ENCODE measurements around the gene GOLGA8B.
"Not testable (repeated sequence)": the region's sequence is repeated elsewhere in the genome, so short reads cannot be mapped to it uniquely, and the experiment has no call there.

The GOLGA8B gene

GRCh38 chr15:34583399-34584329 is at the start of gene GOLGA8B:
TSS of gene GOLGA8B (minus strand) at chr15:34583651. CDS start at chr15:34535912, 47,739 bp downstream.
- DNase-seq (ENCODE audit: low read depth), result peak; percentile 68

DNA sequence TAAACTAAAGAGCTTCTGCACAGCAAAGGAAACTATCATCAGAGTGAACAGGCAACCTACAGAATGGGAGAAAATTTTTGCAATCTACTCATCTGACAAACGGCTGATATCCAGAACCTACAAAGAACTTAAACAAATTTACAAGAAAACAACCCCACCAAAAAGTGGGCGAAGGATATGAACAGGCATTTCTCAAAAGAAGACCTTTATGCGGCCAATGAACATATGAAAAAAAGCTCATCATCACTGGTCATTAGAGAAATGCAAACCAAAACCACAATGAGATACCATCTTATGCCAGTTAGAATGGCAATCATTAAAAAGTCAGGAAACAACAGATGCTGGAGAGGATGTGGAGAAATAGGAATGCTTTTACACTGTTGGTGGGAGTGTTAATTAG is 49.7 kb upstream of the GOLGA8B start:
- not testable (repeated sequence) for DNase-seq (ENCODE audit: low read depth)

DNA sequence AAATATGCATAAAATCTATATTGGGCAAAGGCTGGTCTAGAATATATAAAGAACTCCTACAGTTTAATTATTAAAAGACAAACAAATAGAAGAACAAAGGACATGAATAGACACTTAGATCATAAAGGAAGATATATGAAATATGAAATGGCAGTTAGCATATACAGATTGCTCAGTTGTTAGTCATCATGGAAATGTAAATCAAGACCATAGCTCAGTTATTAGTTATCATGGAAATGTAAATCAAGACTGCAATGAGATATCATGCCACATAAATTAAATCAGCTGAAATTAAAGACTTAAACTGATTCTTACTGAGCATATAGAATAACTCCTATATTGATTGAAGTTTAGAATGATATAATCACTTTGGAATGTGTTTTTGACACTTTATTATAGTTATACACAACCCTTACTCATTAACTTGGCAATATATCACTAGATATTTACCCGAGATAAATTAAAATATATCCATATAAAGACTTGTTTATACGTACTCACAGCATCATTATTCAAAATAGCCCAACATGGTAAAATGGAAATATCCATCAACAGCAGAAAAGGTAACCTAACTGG is 45.2 kb upstream of the GOLGA8B start:
- no peak for DNase-seq (ENCODE audit: low read depth)

DNA sequence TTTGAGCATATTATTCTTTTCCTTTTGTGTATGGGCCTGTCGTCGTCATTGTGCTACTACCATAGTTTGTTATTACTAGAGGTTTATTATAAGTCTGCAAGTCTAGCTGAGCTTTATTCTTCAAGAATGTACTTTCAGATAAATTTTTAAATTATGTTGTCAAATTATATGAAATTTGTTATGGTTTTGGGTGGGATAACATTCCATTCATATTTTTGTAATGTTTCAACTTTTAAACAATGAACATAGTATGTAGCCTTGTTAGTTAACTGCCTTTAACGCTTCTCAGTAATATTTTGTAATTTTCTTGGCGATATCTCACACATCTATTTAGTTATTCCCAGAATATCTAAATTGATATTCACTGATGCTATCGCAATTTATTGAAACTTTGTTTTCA is 41.6 kb upstream of the GOLGA8B start:
- DNase-seq (ENCODE audit: low read depth), result no peak

DNA sequence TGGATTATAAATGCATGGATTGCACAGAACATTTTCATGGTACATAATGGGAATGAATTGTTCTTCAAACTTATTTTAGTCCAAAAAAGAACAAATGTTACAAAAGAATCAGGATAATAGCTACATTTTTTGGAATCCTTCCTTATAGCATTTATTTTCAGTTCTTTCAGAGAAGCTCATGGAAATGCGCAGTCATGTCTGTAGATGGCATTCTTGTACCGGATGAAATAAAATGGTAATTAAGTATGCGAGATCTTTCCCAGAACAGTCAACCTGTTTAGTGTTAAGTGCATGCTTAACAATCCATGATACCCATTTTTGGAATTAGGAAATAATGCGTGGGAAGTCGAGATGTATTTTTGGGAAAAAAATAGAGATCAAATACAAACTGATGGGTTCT is 38.2 kb upstream of the GOLGA8B start:
- no peak for DNase-seq (ENCODE audit: low read depth)

GRCh38 chr15:34620814-34621213 is 37.4 kb upstream of the GOLGA8B start:
- no peak for DNase-seq (ENCODE audit: low read depth)

DNA sequence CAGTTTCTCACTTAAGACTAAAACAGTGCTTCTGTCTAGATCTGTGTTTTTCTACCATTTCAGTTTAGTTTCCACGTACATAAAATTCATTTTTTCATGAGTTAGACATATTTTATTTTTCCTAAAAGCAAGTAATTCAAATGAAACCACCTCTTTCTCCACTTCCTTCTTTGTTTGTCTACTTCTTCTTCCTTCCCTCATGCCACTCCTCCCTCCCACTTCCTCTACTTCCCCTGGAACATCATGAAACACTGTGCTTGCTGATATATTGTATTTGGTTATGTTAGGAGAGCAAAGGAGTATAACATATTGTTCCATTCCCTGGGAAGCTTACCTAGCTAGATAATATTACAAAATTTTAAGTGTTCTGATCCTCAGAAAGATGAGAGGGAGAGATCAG is 36.7 kb upstream of the GOLGA8B start:
- no peak for DNase-seq (ENCODE audit: low read depth)

- no peak for DNase-seq (ENCODE audit: low read depth)
These were observed 35.7 kb upstream of the GOLGA8B start for GRCh38 chr15:34619151-34619550.

GRCh38 chr15:34618073-34618472 is 34.6 kb upstream of the GOLGA8B start:
- no peak for DNase-seq (ENCODE audit: low read depth)

DNA sequence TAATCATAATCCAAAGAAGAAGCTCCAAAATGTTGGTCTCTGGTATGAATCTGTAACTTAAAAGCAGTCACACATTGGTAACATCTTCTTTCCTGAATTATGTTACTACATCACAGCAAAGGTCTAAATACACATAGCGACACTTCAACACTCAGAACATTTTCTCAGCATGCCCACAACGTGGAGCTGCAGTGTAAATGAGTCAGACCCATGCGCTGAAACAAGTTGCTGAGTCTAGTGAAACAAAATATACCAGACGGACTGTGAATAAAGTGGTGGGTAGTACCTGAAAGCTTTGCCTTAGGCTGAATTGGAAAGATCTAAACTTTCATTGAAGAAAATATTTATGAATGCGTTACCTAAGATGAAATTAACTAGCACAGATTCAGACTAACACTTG is 33.2 kb upstream of the GOLGA8B start:
- no peak for DNase-seq (ENCODE audit: low read depth)

GRCh38 chr15:34613997-34614396 is 30.5 kb upstream of the GOLGA8B start:
- DNase-seq (ENCODE audit: low read depth), result no peak

GRCh38 chr15:34613301-34613700 is 29.9 kb upstream of the GOLGA8B start:
- no peak for DNase-seq (ENCODE audit: low read depth)

- no peak for DNase-seq (ENCODE audit: low read depth)
These were observed 26.9 kb upstream of the GOLGA8B start for GRCh38 chr15:34610354-34610753.

DNA sequence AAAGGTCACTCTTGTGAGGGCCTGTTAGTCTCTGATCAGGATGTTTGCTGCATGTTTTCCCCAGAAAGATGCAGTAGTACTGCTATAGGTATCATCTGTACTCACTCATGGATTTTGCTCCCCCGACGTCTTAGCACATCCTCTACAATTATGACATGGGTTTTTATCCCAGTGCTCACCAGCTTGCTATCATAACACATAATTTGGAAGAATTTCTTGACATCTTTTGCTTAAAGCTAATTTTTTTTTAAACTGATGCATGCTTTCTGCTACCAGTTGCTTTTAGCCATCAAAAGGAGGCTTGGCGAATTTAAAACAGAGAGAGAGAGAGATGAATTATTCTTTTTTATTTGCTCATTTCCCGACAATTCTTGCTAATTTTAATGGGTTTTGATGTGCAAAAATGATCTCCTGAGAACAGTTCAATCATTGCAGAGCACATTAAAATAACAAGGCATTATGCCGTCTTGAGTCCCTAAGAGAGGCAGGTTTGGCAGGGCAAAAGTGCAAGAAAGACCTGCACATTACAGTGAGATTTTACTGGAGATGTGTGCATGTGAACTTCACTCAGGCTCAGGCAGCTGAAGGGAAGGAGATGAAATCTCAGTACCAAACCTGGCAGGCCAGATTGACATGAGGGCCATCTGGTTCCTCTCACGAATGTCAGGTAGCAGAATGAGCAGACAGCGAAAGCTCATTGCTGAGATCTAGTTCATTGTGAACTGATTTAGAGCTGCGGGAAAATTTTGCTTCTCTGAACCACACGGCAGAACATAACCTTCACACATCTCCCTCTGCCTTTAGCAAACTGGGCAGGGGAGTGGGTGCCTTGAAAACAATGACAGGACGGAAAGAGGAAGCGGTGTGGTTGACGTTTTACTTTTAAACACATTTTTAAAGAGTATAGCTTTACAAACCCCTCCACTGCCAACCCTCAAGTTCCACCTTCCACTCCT is 25.9 kb upstream of the GOLGA8B start:
- no peak for DNase-seq (ENCODE audit: low read depth)

GRCh38 chr15:34608517-34608916 is 25.1 kb upstream of the GOLGA8B start:
- no peak for DNase-seq (ENCODE audit: low read depth)

GRCh38 chr15:34607832-34608231 is 24.4 kb upstream of the GOLGA8B start:
- no peak for DNase-seq (ENCODE audit: low read depth)

DNA sequence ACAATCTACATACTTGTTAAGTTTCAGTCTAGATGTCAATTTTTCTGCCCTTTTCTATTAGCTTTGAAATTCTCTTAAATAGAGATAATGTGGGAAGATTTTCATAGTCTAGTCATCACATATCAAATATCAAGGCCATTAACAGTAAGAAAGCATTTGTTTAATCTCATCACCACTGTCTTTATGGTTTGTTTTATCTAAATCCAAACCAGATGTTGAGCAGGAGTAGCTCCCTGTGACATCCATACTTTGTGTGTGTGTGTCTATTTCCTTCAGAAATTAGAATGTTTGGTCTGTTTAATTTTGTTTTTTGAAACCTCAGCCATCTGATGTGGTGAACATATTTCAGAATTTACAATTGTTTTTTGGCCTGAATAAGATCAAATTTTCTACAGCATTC is 23.1 kb upstream of the GOLGA8B start:
- no peak for DNase-seq (ENCODE audit: low read depth)

- no peak for DNase-seq (ENCODE audit: low read depth)
These were observed 22.7 kb upstream of the GOLGA8B start for GRCh38 chr15:34606131-34606530.

DNA sequence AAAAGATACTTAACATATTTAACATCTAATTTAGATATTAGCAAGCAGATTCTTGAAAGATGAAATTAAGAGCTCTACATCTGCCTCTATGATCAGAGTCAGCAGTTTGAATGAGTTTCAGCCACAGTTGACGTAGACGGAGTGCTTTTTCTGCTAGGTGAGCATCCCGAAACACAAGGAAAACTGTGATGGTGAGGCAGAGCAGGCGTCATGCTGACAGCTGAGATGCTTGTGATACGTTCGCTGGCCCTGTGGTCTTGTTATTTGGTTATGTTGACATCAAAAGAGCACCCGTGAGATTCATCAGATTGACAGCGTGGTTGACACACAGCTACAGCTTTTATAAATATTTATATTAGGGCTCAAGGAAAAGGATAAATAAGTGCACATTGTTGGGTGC is 19.6 kb upstream of the GOLGA8B start:
- no peak for DNase-seq (ENCODE audit: low read depth)

DNA sequence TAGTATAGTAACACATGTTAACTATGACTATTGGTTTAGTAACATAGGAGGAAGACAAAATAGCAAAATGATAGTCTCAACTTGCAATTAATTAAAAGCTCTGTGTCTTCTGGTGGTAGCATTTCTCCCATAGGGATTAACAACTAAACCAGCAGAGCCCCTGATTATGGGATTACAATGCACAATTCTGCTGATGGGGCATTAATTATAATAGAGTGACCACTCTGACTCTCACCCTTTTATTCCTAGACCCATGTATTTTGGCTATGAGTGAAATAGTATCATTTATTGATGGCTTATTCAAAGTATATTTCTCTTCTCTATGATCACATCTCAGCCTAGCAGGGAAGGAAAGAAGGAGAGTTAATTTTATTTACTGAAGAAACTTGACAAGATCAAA is 17.5 kb upstream of the GOLGA8B start:
- DNase-seq (ENCODE audit: low read depth), result no peak

- DNase-seq (ENCODE audit: low read depth), result no peak
These were observed 15.5 kb upstream of the GOLGA8B start for GRCh38 chr15:34598799-34599585.

GRCh38 chr15:34597316-34597715 is 13.9 kb upstream of the GOLGA8B start:
- DNase-seq (ENCODE audit: low read depth), result no peak

Measured in stimulated activated CD8-positive, alpha-beta memory T cell treated with anti-CD3 and anti-CD28 coated beads, Interleukin-12 subunit alpha, Interleukin-12 subunit beta, amount 100 ng/mL, for 4 hours (primary cell).